ENCODE results near the gene CDK5RAP3. TPM values are rescaled to one million over a fixed set of nuclear protein-coding genes. Genes with fewer than 3 reads are reported as not detected.

Gene CDK5RAP3
- total RNA-seq, 1 experiment from 2014 or later, result 128 TPM

DNA sequence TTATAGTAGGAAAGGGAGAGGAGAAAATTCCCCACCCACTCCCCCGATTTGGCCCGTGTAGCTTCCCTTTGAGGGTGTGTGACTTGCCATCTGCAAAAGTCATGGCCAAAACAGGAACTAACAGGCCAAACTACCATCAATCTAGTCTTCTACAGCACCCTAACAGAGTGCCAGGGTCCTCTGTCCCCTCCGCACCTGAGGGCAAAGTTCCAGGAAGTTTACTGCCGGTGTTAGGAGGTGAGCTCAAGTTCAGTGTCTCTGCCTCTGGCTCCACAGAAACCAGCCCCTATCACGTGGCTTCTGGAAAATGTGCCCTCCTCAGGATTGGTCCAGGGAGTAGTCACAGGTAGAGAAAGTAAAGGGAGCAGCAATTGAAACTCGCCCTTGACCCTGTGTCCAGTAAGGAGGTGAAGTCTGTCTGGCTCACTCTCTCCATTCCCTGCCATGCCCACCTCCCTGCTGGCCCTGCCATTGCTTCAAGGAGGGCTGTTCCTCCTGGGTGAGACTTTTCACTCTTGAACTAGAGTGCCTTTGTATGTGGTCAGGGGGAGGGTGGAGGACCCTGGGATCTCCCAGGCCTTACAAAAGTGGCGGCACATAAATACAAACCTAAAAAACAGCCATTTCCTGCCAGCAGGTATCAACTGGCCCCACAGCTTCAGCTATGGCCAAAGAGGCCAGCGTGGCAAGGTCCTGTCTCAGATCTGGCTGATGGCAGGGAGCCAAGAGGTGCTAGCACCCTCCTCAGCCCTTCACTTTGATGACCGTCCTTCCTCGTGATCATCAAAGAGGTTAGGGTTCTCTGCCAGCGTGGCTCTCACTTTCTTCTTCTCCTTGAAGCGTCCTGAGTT lies 18.5 kb upstream of the CDK5RAP3 start:
- Mint-ChIP-seq H3K36me3 (no peaks in the 10 kb centered on the region), H3K27ac (no peak overlapping the region), H3K4me3 (no peak overlapping the region), H3K4me1 (peaks cover 23% of the 10 kb centered on the region), H3K9me3 (no peaks in the 10 kb centered on the region), H3K27me3 (ENCODE audit: low read depth) (no peaks in the 10 kb centered on the region)
- DNase-seq (ENCODE audit: low spot score) (no peak), ATAC-seq (no peak)
- TF ChIP-seq, protein P1, sequence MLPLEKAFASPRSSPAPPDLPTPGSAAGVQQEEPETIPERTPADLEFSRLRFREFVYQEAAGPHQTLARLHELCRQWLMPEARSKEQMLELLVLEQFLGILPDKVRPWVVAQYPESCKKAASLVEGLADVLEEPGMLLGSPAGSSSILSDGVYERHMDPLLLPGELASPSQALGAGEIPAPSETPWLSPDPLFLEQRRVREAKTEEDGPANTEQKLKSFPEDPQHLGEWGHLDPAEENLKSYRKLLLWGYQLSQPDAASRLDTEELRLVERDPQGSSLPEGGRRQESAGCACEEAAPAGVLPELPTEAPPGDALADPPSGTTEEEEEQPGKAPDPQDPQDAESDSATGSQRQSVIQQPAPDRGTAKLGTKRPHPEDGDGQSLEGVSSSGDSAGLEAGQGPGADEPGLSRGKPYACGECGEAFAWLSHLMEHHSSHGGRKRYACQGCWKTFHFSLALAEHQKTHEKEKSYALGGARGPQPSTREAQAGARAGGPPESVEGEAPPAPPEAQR (CRISPR knock-in tag; IDR thresholded peaks at IDR 0.05), result no peak
- TF ChIP-seq SMAD4 (CRISPR knock-in tag; IDR thresholded peaks at IDR 0.05) (no peak), GABPB1 (CRISPR knock-in tag; IDR thresholded peaks at IDR 0.05) (peak; percentile 47; the same call in 1 of the 2 replicates)
- POLR2A ChIA-PET, result no interaction called here
- CTCF ChIA-PET, result interaction anchor here (0.9 to 7.0 kb wide), 6 partner anchors 11 to 105 kb away, joined by 3 to 119 read pairs (median 11); partner anchors contain the start of genes CDK5RAP3 and PNPO

DNA sequence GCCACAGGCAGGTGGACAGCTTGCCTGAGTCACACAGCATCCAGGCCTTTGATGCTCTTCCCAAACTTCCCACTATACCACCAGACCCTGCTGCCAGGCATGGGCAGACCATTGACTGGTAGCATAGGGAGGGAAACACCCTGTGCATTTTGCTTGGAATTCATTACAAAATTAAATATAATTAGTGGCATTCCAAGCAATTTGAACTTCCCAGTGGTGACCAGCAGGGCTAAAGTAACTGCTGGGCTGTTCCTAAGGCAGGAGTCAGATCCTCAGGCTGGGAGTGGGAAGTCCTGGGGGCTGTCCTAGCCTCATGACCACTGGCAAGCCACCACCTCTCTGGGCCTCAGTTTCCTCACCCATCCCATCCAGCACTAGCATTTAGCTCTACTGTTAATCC lies 17.0 kb upstream of the CDK5RAP3 start:
- peaks cover 8% of the 10 kb centered on the region for H3K27me3 Mint-ChIP-seq (ENCODE audit: low read depth)
- peaks cover 35% of the 10 kb centered on the region for H3K4me1 Mint-ChIP-seq
- TF ChIP-seq, protein P2, sequence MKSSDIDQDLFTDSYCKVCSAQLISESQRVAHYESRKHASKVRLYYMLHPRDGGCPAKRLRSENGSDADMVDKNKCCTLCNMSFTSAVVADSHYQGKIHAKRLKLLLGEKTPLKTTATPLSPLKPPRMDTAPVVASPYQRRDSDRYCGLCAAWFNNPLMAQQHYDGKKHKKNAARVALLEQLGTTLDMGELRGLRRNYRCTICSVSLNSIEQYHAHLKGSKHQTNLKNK (CRISPR knock-in tag; IDR thresholded peaks at IDR 0.05), result no peak
- no peak for DNase-seq (ENCODE audit: low spot score)
- CTCF ChIA-PET, result interaction anchor here (0.7 to 7.0 kb wide), 6 partner anchors 12 to 113 kb away, joined by 3 to 119 read pairs (median 9); partner anchors contain the start of genes CDK5RAP3, PNPO and SCRN2
- no peak overlapping the region for H3K4me3 Mint-ChIP-seq
- POLR2A ChIA-PET, result no interaction called here
- ATAC-seq, result no peak; the same call in 1 of the 2 replicates
- no peaks in the 10 kb centered on the region for H3K9me3 Mint-ChIP-seq
- no peaks in the 10 kb centered on the region for H3K36me3 Mint-ChIP-seq
- H3K27ac Mint-ChIP-seq, result no peak overlapping the region

DNA sequence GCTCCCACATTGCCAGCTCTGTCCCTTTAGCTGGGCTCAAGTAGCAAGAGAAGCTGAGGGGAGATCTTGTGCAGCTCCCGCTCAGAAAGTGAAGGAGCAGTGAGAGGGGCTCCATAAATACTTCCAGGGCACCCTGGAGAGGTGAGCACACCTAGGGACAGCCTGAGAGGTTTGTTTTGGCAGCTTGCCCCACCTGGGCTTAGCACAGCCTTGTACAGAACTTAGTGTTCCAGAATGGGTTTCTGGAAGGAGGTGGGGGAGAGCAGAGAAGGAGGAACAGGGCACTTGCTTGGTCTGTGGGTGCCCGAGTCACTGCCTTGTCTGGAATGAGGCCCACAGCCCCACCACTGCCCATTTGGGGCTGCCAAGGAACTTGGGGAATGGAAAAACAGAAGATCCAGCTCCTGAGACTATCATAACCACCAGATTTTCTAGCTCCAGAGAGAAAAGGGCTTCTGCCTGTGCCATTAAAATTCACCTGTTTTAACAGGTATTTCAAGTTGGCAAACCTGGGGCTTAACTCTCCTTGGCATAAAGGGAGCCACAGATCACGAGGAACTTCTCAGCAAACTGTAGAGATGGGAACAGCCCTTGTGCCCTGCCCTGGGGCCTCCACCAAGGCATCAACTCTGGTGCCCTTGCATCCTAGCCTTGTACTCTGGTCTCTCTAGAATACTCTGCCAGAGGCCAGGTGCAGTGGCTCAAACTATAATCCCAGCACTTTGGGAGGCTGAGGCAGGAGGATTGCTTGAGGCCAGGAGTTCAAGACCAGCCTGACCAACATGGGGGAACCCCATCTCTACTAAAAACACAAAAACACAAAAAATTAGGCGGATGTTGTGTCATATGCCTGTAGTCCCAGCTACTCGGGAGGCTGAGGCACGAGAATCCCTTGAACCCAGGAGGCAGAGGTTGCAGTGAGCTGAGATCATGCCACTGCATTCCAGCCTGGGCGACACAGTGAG lies 15.1 kb upstream of the CDK5RAP3 start:
- ChIA-PET POLR2A (interaction anchor here (0.6 kb wide), 1 partner anchor 398 kb away, joined by 3 read pairs; no protein-coding TSS in a partner anchor), CTCF (interaction anchor here (0.7 to 7.0 kb wide), 12 partner anchors 9 to 145 kb away, joined by 3 to 119 read pairs (median 10); partner anchors contain the start of genes CDK5RAP3, PNPO and SP2)
- Mint-ChIP-seq H3K36me3 (no peaks in the 10 kb centered on the region), H3K4me3 (no peak overlapping the region), H3K27ac (no peak overlapping the region), H3K9me3 (no peaks in the 10 kb centered on the region), H3K4me1 (peaks cover 29% of the 10 kb centered on the region), H3K27me3 (ENCODE audit: low read depth) (peaks cover 13% of the 10 kb centered on the region)
- DNase-seq (ENCODE audit: low spot score), result no peak
- ATAC-seq, result no peak
- TF ChIP-seq, protein P3, sequence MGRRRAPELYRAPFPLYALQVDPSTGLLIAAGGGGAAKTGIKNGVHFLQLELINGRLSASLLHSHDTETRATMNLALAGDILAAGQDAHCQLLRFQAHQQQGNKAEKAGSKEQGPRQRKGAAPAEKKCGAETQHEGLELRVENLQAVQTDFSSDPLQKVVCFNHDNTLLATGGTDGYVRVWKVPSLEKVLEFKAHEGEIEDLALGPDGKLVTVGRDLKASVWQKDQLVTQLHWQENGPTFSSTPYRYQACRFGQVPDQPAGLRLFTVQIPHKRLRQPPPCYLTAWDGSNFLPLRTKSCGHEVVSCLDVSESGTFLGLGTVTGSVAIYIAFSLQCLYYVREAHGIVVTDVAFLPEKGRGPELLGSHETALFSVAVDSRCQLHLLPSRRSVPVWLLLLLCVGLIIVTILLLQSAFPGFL (CRISPR knock-in tag; IDR thresholded peaks at IDR 0.05; ENCODE audit: borderline replicate concordance), result no peak
- no peak for TF ChIP-seq NFYB (CRISPR knock-in tag; conservative IDR thresholded peaks at IDR 0.05; ENCODE audit: low read depth)
- TF ChIP-seq SOX15 (CRISPR knock-in tag; IDR thresholded peaks at IDR 0.05), result no peak
- TF ChIP-seq MYBL2 (CRISPR knock-in tag; IDR thresholded peaks at IDR 0.05), result no peak
- no peak for TF ChIP-seq KAT7 (CRISPR knock-in tag; IDR thresholded peaks at IDR 0.05; ENCODE audit: borderline replicate concordance)
- TF ChIP-seq FOXP1 (CRISPR knock-in tag; IDR thresholded peaks at IDR 0.05; ENCODE audit: borderline replicate concordance), result no peak
- TF ChIP-seq MXD4 (CRISPR knock-in tag; IDR thresholded peaks at IDR 0.05; ENCODE audit: borderline replicate concordance), result no peak
- TF ChIP-seq, protein P4, sequence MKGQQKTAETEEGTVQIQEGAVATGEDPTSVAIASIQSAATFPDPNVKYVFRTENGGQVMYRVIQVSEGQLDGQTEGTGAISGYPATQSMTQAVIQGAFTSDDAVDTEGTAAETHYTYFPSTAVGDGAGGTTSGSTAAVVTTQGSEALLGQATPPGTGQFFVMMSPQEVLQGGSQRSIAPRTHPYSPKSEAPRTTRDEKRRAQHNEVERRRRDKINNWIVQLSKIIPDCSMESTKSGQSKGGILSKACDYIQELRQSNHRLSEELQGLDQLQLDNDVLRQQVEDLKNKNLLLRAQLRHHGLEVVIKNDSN (CRISPR knock-in tag; IDR thresholded peaks at IDR 0.05), result no peak
- TF ChIP-seq JUN (CRISPR knock-in tag; IDR thresholded peaks at IDR 0.05), result no peak
- TF ChIP-seq, protein P5, sequence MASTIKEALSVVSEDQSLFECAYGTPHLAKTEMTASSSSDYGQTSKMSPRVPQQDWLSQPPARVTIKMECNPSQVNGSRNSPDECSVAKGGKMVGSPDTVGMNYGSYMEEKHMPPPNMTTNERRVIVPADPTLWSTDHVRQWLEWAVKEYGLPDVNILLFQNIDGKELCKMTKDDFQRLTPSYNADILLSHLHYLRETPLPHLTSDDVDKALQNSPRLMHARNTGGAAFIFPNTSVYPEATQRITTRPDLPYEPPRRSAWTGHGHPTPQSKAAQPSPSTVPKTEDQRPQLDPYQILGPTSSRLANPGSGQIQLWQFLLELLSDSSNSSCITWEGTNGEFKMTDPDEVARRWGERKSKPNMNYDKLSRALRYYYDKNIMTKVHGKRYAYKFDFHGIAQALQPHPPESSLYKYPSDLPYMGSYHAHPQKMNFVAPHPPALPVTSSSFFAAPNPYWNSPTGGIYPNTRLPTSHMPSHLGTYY (CRISPR knock-in tag; IDR thresholded peaks at IDR 0.05), result no peak
- TF ChIP-seq, protein P6, sequence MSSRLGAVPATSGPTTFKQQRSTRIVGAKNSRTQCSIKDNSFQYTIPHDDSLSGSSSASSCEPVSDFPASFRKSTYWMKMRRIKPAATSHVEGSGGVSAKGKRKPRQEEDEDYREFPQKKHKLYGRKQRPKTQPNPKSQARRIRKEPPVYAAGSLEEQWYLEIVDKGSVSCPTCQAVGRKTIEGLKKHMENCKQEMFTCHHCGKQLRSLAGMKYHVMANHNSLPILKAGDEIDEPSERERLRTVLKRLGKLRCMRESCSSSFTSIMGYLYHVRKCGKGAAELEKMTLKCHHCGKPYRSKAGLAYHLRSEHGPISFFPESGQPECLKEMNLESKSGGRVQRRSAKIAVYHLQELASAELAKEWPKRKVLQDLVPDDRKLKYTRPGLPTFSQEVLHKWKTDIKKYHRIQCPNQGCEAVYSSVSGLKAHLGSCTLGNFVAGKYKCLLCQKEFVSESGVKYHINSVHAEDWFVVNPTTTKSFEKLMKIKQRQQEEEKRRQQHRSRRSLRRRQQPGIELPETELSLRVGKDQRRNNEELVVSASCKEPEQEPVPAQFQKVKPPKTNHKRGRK (CRISPR knock-in tag; IDR thresholded peaks at IDR 0.05; ENCODE audit: borderline replicate concordance), result no peak
- no peak for TF ChIP-seq FOXK1 (CRISPR knock-in tag; IDR thresholded peaks at IDR 0.05)
- TF ChIP-seq, protein P7, sequence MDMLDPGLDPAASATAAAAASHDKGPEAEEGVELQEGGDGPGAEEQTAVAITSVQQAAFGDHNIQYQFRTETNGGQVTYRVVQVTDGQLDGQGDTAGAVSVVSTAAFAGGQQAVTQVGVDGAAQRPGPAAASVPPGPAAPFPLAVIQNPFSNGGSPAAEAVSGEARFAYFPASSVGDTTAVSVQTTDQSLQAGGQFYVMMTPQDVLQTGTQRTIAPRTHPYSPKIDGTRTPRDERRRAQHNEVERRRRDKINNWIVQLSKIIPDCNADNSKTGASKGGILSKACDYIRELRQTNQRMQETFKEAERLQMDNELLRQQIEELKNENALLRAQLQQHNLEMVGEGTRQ (CRISPR knock-in tag; IDR thresholded peaks at IDR 0.05), result no peak
- TF ChIP-seq ZNF416 (CRISPR knock-in tag; IDR thresholded peaks at IDR 0.05), result no peak

Measured in WTC11 (cell line).